HFF-Myc (cell line): ENCODE measurements around the gene TRAF3.
A peak's percentile ranks its signal among the peaks of the same experiment; 100 is the strongest.

ENCODE experiments used
- DNase-seq: peaks from one replicate; pipeline ENCODE4 v3.0.0-alpha.2; 2011; ENCODE audit warnings: low read depth; ENCODE audit errors: extremely low read depth
- H3K4me3 ChIP-seq: replicated peaks from 2 replicates; pipeline ENCODE4 v1.5.1; 2011; ENCODE audit warnings: low read depth, mild to moderate bottlenecking, control low read depth, low read length
- TF ChIP-seq, protein P1 (sequence below): IDR thresholded peaks from 2 replicates; pipeline ENCODE4 v1.5.1; 2012; ENCODE audit warnings: mild to moderate bottlenecking, low read depth, low read length, control low read depth; ENCODE audit errors: missing control alignments

TRAF3 gene

DNA sequence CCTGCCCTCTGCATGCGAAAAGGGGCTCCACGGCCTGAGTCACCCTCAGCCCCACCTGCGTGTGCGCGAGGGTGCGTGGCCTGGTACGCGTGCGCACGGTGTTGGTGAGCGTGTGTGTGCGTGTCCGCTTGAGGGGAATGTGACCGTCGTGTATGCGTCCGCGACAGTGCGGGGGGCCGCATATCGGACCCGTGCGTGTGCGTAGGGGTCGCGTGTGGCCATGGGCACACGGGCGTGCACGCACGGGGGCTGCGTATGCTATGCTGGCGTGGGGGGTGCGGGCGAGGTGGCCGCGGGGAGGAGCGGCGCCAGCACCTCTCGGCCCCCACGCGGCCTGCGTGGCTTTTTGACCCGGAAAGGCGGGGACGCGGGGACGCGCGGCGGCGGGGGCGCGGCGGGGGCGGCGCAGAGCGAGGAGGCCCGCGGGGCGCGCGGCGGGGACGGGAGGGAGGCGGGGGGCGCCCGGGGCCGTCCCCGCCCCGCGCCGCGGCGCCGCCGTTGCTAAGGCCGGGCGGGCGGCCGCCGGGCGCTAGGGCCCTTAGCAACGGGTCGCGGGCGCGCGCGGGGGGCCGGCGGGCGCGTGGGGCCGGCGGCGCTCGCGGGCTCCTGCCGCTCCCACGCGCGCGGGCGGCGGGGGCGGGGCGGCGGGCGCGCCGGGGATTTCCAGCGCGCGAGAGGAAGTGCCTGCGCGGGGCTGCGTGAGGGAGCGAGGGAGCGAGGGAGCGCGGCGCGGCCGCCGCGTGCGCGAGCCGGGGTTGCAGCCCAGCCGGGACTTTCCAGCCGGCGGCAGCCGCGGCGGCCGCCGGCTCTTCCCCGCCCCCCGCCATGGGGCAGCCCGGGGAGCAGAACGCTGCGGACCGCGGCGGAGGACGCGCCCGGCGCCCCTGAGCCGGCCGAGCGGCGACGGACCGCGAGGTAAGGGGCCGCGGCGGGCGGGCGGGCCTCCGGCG is at the start of gene TRAF3:
Gene TRAF3, plus strand, starts transcription at position 689 of the 950 bp plus-strand sequence. CDS start 92,753 bp downstream, outside the sequence.
- peak within 1 kb of the TSS; percentile 76 for H3K4me3 ChIP-seq
- TF ChIP-seq, protein P1, sequence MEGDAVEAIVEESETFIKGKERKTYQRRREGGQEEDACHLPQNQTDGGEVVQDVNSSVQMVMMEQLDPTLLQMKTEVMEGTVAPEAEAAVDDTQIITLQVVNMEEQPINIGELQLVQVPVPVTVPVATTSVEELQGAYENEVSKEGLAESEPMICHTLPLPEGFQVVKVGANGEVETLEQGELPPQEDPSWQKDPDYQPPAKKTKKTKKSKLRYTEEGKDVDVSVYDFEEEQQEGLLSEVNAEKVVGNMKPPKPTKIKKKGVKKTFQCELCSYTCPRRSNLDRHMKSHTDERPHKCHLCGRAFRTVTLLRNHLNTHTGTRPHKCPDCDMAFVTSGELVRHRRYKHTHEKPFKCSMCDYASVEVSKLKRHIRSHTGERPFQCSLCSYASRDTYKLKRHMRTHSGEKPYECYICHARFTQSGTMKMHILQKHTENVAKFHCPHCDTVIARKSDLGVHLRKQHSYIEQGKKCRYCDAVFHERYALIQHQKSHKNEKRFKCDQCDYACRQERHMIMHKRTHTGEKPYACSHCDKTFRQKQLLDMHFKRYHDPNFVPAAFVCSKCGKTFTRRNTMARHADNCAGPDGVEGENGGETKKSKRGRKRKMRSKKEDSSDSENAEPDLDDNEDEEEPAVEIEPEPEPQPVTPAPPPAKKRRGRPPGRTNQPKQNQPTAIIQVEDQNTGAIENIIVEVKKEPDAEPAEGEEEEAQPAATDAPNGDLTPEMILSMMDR: no peak
- no peak for DNase-seq

- TF ChIP-seq, protein P1: no peak
- no peak for DNase-seq
- no peak overlapping the region for H3K4me3 ChIP-seq
These were observed 48.7 kb upstream of the TRAF3 start for GRCh38 chr14:102728501-102728900.

- TF ChIP-seq, protein P1: no peak
- H3K4me3 ChIP-seq: no peak overlapping the region
- DNase-seq: no peak
These were observed 48.0 kb upstream of the TRAF3 start for GRCh38 chr14:102729268-102729667.

DNA sequence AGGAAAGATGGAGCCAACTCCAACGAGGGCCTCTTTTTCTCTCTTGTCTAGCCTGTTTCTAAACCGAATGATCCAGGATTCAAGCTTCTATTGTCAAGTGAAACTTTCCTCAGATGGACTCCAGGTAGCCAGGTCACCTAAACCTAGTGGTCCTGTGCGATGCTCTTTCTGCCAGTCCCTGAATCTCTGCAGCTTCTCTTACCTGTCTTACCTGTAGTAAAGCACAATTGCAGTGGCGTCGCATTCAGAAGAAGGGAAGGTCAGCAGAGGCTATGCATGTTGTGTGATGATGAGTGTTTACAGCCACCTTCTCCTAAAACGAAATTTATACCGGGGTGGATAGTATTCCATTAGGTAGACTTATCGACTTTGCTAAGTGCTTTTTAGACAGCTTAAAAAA is 47.4 kb upstream of the TRAF3 start:
- no peak overlapping the region for H3K4me3 ChIP-seq
- no peak for DNase-seq
- TF ChIP-seq, protein P1: no peak

- TF ChIP-seq, protein P1: no peak
- no peak for DNase-seq
These were observed 46.0 kb upstream of the TRAF3 start for GRCh38 chr14:102731101-102731870.

GRCh38 chr14:102731871-102732800 is 45.1 kb upstream of the TRAF3 start:
- TF ChIP-seq, protein P1: no peak

More at GRCh38 chr14:102731101-102731870, 46.0 kb upstream of the TRAF3 start:
- H3K4me3 ChIP-seq: no peak overlapping the region

More at GRCh38 chr14:102731871-102732800, 45.1 kb upstream of the TRAF3 start:
- H3K4me3 ChIP-seq: no peak overlapping the region
- DNase-seq: no peak
